ENCODE measurements around the gene RNF150. TPM values are rescaled to one million over a fixed set of nuclear protein-coding genes. Genes with fewer than 3 reads are reported as not detected.

The RNF150 gene
- total and polyA plus RNA-seq, 8 donors, result 0.31 to 88.1 (median 8.3) TPM

GRCh38 chr4:141090473-141090872 is 42.8 kb downstream of the RNF150 start:
- H3K27me3 ChIP-seq, result no peaks in the 10 kb centered on the region
- no peak for DNase-seq
- no peaks in the 10 kb centered on the region for H3K9me3 ChIP-seq
- intact Hi-C loops (cut with DNase I; ENCODE audit: low total_unique reads), result no loop called here
- H3K4me3 ChIP-seq, result no peak overlapping the region
- H3K36me3 ChIP-seq, result no peaks in the 10 kb centered on the region
- TF ChIP-seq EP300 (IDR thresholded peaks at IDR 0.05) (no peak), POLR2AphosphoS5 (IDR thresholded peaks at IDR 0.05) (no peak), POLR2A (IDR thresholded peaks at IDR 0.05) (no peak), CTCF (IDR thresholded peaks at IDR 0.05) (no peak)
- H3K27ac ChIP-seq, result no peak overlapping the region
- H3K4me1 ChIP-seq, result no peaks in the 10 kb centered on the region
- WGBS, 5 donors, result 28 to 53% (median 36%) methylated on average over 3 of the region's 3 CpGs

DNA sequence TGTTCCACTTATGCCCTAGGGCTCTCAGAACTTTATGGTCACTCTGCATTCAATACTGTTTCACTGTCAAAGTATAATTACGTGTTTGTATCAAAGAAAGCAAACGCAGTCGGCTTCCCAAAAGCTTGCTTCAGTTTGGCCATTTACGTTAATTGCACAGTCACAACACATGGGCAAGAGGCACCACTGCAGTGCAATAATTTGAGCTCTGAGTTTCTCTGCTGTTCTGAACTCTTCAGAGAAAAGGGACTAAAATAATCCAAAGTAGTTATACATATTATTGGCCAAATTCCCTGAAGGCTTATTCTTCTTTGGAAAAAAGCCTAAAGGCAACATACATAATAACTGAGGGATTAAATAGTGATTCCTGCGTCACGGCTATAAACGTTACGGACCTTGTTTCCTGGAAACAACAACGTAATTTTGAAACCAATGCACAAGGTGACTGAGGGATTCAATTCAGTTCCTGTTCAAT is 51.3 kb downstream of the RNF150 start:
- Histone ChIP-seq H3K4me3 (peak overlapping the region in 2 of 4 donors; percentile 14 to 18), H3K27me3 (no peaks in the 10 kb centered on the region), H3K4me1 (no peaks in the 10 kb centered on the region), H3K9me3 (no peaks in the 10 kb centered on the region), H3K27ac (peak overlapping the region in 2 of 5 donors; percentile 0 to 65), H3K36me3 (no peaks in the 10 kb centered on the region)
- DNase-seq, result peak in 1 of 2 donors; percentile 44
- TF ChIP-seq EP300 (IDR thresholded peaks at IDR 0.05) (no peak), POLR2AphosphoS5 (IDR thresholded peaks at IDR 0.05) (no peak), CTCF (IDR thresholded peaks at IDR 0.05) (no peak), POLR2A (IDR thresholded peaks at IDR 0.05) (no peak)
- WGBS, 5 donors, result 59 to 76% (median 68%) methylated on average over 9 of the region's 9 CpGs
- intact Hi-C loops (cut with DNase I; ENCODE audit: low total_unique reads), result no loop called here

- H3K27ac ChIP-seq, result peak overlapping the region in 1 of 5 donors; percentile 65
- H3K36me3 ChIP-seq, result no peaks in the 10 kb centered on the region
- no peaks in the 10 kb centered on the region for H3K4me1 ChIP-seq
- TF ChIP-seq POLR2AphosphoS5 (IDR thresholded peaks at IDR 0.05) (no peak), EP300 (IDR thresholded peaks at IDR 0.05) (no peak), POLR2A (IDR thresholded peaks at IDR 0.05) (no peak), CTCF (IDR thresholded peaks at IDR 0.05) (no peak)
- DNase-seq, result no peak
- intact Hi-C loops (cut with DNase I; ENCODE audit: low total_unique reads), result no loop called here
- no peaks in the 10 kb centered on the region for H3K9me3 ChIP-seq
- H3K27me3 ChIP-seq, result no peaks in the 10 kb centered on the region
- no peak overlapping the region for H3K4me3 ChIP-seq
- 70 to 83% (median 80%) methylated on average over 8 of the region's 8 CpGs for WGBS, 5 donors
Measured at GRCh38 chr4:141080668-141081067, 52.6 kb downstream of the RNF150 start.

- TF ChIP-seq POLR2AphosphoS5 (IDR thresholded peaks at IDR 0.05), result no peak
- no peak for TF ChIP-seq CTCF (IDR thresholded peaks at IDR 0.05)
- no peak for TF ChIP-seq EP300 (IDR thresholded peaks at IDR 0.05)
- no peak for TF ChIP-seq POLR2A (IDR thresholded peaks at IDR 0.05)
- WGBS, 5 donors, result 52 to 84% (median 63%) methylated on average over 3 of the region's 3 CpGs
- H3K4me3 ChIP-seq, result no peak overlapping the region
- H3K27ac ChIP-seq, result peak overlapping the region in 1 of 5 donors; percentile 39
- no peaks in the 10 kb centered on the region for H3K9me3 ChIP-seq
- H3K36me3 ChIP-seq, result no peaks in the 10 kb centered on the region
- intact Hi-C loops (cut with DNase I; ENCODE audit: low total_unique reads), result no loop called here
- DNase-seq, result no peak
- H3K27me3 ChIP-seq, result no peaks in the 10 kb centered on the region
- H3K4me1 ChIP-seq, result no peaks in the 10 kb centered on the region
Measured at GRCh38 chr4:141079393-141079930, 53.8 kb downstream of the RNF150 start.

All from stomach (tissue), 9 donors.